Trophoblast cell (in vitro differentiated cells and primary cell): ENCODE results near the gene MBNL2.
A peak's percentile ranks its signal among the peaks of the same experiment; 100 is the strongest.

Experiments used
- DNase-seq, 2 donors: peaks; one replicate each; pipeline ENCODE4 v3.0.0-alpha.2; 2016
- H2AFZ ChIP-seq: 2 replicates; pipeline ENCODE4 v1.6.1; 2013; ENCODE audit warnings: low read length, moderate library complexity, mild to moderate bottlenecking; ENCODE audit not compliant: insufficient read depth, poor library complexity
- H2AK5ac ChIP-seq: 2 replicates; pipeline ENCODE4 v1.6.1; 2013; ENCODE audit warnings: mild to moderate bottlenecking, low read length
- H2BK120ac ChIP-seq: 2 replicates; pipeline ENCODE4 v1.6.1; 2013; ENCODE audit warnings: low read length, mild to moderate bottlenecking, moderate library complexity; ENCODE audit not compliant: insufficient read depth, poor library complexity
- H2BK12ac ChIP-seq: 2 replicates; pipeline ENCODE4 v1.6.1; 2013; ENCODE audit warnings: mild to moderate bottlenecking, low read length, moderate library complexity
- H2BK5ac ChIP-seq: 2 replicates; pipeline ENCODE4 v1.6.1; 2013; ENCODE audit warnings: low read length, low read depth, moderate library complexity, mild to moderate bottlenecking; ENCODE audit not compliant: poor library complexity
- H3K14ac ChIP-seq: 2 replicates; pipeline ENCODE4 v1.6.1; 2013; ENCODE audit warnings: mild to moderate bottlenecking, low read length
- H3K18ac ChIP-seq: 2 replicates; pipeline ENCODE4 v1.6.1; 2013; ENCODE audit warnings: mild to moderate bottlenecking, low read length
- H3K23ac ChIP-seq: 2 replicates; pipeline ENCODE4 v1.6.1; 2013; ENCODE audit warnings: low read length
- H3K27ac ChIP-seq: 2 replicates; pipeline ENCODE4 v1.5.1; 2013; ENCODE audit warnings: low read depth, mild to moderate bottlenecking, inconsistent platforms, low read length, moderate library complexity
- H3K27me3 ChIP-seq: 2 replicates; pipeline ENCODE4 v1.6.1; 2013; ENCODE audit warnings: inconsistent platforms, mild to moderate bottlenecking, low read length, moderate library complexity; ENCODE audit not compliant: insufficient read depth
- H3K36me3 ChIP-seq, 2 experiments: 1 replicate in 1 of 2; 2 replicates in 1 of 2; pipeline ENCODE4 v1.6.1; 2013; ENCODE audit warnings: low read length in 2 of 2, mild to moderate bottlenecking in 2 of 2, moderate library complexity in 1 of 2; ENCODE audit not compliant: insufficient read depth in 2 of 2, control insufficient read depth in 1 of 2
- H3K4ac ChIP-seq: 2 replicates; pipeline ENCODE4 v1.6.1; 2013; ENCODE audit warnings: low read depth, mild to moderate bottlenecking, low read length, moderate library complexity
- H3K4me1 ChIP-seq, 2 experiments: 1 replicate in 1 of 2; 2 replicates in 1 of 2; pipeline ENCODE4 v1.6.1; 2013; ENCODE audit warnings: low read length in 2 of 2, mild to moderate bottlenecking in 2 of 2, moderate library complexity in 1 of 2; ENCODE audit not compliant: insufficient read depth in 2 of 2, control insufficient read depth in 1 of 2
- H3K4me2 ChIP-seq: 2 replicates; pipeline ENCODE4 v1.6.1; 2013; ENCODE audit warnings: inconsistent platforms, mild to moderate bottlenecking, low read length, moderate library complexity
- H3K4me3 ChIP-seq: 2 replicates; pipeline ENCODE4 v1.5.1; 2013; ENCODE audit warnings: mild to moderate bottlenecking, low read depth, low read length, inconsistent platforms
- H3K79me1 ChIP-seq: one replicate; pipeline ENCODE4 v1.6.1; 2013; ENCODE audit warnings: low read length
- H3K79me2 ChIP-seq: 2 replicates; pipeline ENCODE4 v1.6.1; 2013; ENCODE audit warnings: low read length, mild to moderate bottlenecking; ENCODE audit not compliant: control insufficient read depth, insufficient read depth, poor library complexity
- H3K9ac ChIP-seq: 2 replicates; pipeline ENCODE4 v1.6.1; 2013; ENCODE audit warnings: mild to moderate bottlenecking, low read length
- H3K9me3 ChIP-seq: 2 replicates; pipeline ENCODE4 v1.6.1; 2013; ENCODE audit warnings: low read depth, mild to moderate bottlenecking, control low read depth, inconsistent platforms, low read length; ENCODE audit not compliant: insufficient read depth
- H4K12ac ChIP-seq: 2 replicates; pipeline ENCODE4 v1.6.1; 2013; ENCODE audit warnings: low read depth, mild to moderate bottlenecking, low read length, moderate library complexity
- H4K8ac ChIP-seq: 2 replicates; pipeline ENCODE4 v1.6.1; 2013; ENCODE audit warnings: low read depth, mild to moderate bottlenecking, low read length, moderate library complexity
- H4K91ac ChIP-seq: one replicate; pipeline ENCODE4 v1.6.1; 2013; ENCODE audit warnings: low read depth, mild to moderate bottlenecking, low read length, moderate library complexity
- WGBS: extraction: QIAGEN DNeasy Blood & Tissue Kit; methylation state at CpG from one replicate; pipeline ENCODE4 v1.1.7; 2013; ENCODE audit warnings: missing lambda C conversion rate; ENCODE audit not compliant: insufficient read length, insufficient coverage; ENCODE audit errors: extremely low coverage; 5-methylcytosine and 5-hydroxymethylcytosine counted together

MBNL2 gene

DNA sequence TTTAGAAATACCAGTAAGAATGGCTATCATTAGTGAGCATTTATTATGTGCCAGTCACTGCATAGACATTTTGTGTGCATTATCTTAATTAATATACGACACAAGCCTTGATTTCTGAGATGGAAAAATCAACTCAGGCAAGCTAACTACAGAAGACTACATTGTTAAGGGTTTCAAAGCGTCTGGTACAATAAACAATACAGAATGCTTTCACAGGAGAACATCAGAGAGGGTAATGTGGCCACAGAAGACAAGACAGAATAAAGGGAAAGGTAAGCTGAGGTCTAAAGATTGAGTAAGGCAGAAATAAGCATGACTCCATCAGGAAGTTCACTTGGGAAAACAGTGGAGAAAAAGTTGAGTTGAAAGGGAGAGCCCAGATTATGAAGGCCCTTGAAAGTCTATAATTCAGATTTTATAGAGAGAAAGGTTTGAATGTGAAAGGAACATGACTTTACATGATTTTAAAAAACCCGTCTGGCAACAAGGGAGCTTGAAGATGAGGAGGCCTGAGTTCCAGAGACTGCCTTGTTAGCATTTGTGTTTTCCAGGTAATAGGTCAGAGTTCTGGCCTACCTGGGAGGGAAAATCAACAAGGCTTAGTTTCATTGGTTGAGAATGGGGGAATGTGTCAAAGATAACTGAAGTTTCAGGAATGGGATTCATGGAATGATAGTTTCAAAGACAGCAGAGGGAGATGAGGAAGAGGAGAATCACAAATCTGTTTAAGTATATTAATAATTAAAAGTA, 1.8 kb upstream of the MBNL2 start:
- Histone ChIP-seq H3K27me3 (no peaks in the 10 kb centered on the region), H3K4me2 (no peak overlapping the region), H3K9me3 (no peaks in the 10 kb centered on the region), H3K4me1 (peaks cover 1 to 8% of the 10 kb centered on the region in 2 experiments), H2AFZ (no peak overlapping the region), H3K18ac (no peak overlapping the region), H2AK5ac (no peak overlapping the region), H3K79me2 (peaks cover 7% of the 10 kb centered on the region), H3K27ac (peak overlapping the region; percentile 72), H3K79me1 (peaks cover 16% of the 10 kb centered on the region), H2BK5ac (peak overlapping the region; percentile 18), H4K12ac (no peak overlapping the region), H2BK12ac (no peak overlapping the region), H3K23ac (no peak overlapping the region), H3K36me3 (peaks cover 0 to under 1% of the 10 kb centered on the region in 2 experiments), H3K14ac (no peak overlapping the region), H4K91ac (no peak overlapping the region), H4K8ac (no peak overlapping the region), H2BK120ac (no peak overlapping the region), H3K4ac (no peak overlapping the region), H3K9ac (no peak overlapping the region), H3K4me3 (no peak overlapping the region)
- peak; percentile 42 to 84 for DNase-seq
- no CpG with 5 or more reads among the region's 3 CpGs for WGBS

GRCh38 chr13:97221046-97221445, 1.1 kb upstream of the MBNL2 start:
- no peak overlapping the region for H2BK12ac ChIP-seq
- no CpG with 5 or more reads among the region's 2 CpGs for WGBS
- H3K4me2 ChIP-seq: no peak overlapping the region
- no peak overlapping the region for H3K18ac ChIP-seq
- H3K14ac ChIP-seq: no peak overlapping the region
- H3K27ac ChIP-seq: no peak overlapping the region
- H3K79me2 ChIP-seq: peaks cover 11% of the 10 kb centered on the region
- no peak overlapping the region for H3K9ac ChIP-seq
- H3K23ac ChIP-seq: no peak overlapping the region
- no peak overlapping the region for H3K4me3 ChIP-seq
- H3K36me3 ChIP-seq: peaks cover 0 to 3% of the 10 kb centered on the region in 2 experiments
- no peak for DNase-seq
- H3K27me3 ChIP-seq: no peaks in the 10 kb centered on the region
- H4K12ac ChIP-seq: no peak overlapping the region
- H2AK5ac ChIP-seq: no peak overlapping the region
- no peak overlapping the region for H2AFZ ChIP-seq
- H2BK120ac ChIP-seq: no peak overlapping the region
- H2BK5ac ChIP-seq: no peak overlapping the region
- H3K79me1 ChIP-seq: peaks cover 20% of the 10 kb centered on the region
- no peak overlapping the region for H4K91ac ChIP-seq
- H3K4me1 ChIP-seq: peaks cover 5 to 12% of the 10 kb centered on the region in 2 experiments
- H4K8ac ChIP-seq: no peak overlapping the region
- no peaks in the 10 kb centered on the region for H3K9me3 ChIP-seq
- no peak overlapping the region for H3K4ac ChIP-seq

DNA sequence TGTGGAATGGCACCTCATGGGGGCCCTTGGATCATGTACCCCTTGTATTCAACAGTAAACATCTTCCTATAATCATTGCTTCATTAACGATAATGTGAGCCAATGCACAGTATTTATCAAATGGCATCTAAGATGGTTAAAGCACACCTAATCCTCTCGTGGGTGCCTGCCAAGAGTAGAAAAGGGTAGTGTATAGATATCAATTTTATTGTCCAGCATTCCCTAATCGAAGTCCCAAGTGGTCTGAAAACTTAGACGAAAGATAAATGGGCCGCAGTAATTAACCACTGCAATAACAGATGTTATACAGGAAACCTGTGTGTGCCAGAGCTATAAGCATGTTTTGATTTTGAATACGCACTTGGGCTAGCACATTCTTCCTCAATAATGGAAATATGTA, 667 bp upstream of the MBNL2 start:
- Histone ChIP-seq H3K27me3 (no peaks in the 10 kb centered on the region), H3K4me3 (no peak overlapping the region), H4K91ac (no peak overlapping the region), H2AK5ac (no peak overlapping the region), H3K18ac (no peak overlapping the region), H3K79me2 (peaks cover 11% of the 10 kb centered on the region), H3K9ac (no peak overlapping the region), H2BK5ac (no peak overlapping the region), H3K79me1 (peaks cover 20% of the 10 kb centered on the region), H2BK120ac (no peak overlapping the region), H3K4me1 (peaks cover 5 to 12% of the 10 kb centered on the region in 2 experiments), H3K4me2 (no peak overlapping the region), H3K9me3 (no peaks in the 10 kb centered on the region), H2BK12ac (no peak overlapping the region), H2AFZ (no peak overlapping the region), H3K27ac (peak overlapping the region; percentile 83), H3K14ac (no peak overlapping the region), H3K36me3 (peaks cover 0 to 3% of the 10 kb centered on the region in 2 experiments), H3K4ac (no peak overlapping the region), H4K8ac (no peak overlapping the region), H4K12ac (no peak overlapping the region), H3K23ac (no peak overlapping the region)
- no CpG with 5 or more reads among the region's 6 CpGs for WGBS
- DNase-seq: no peak

DNA sequence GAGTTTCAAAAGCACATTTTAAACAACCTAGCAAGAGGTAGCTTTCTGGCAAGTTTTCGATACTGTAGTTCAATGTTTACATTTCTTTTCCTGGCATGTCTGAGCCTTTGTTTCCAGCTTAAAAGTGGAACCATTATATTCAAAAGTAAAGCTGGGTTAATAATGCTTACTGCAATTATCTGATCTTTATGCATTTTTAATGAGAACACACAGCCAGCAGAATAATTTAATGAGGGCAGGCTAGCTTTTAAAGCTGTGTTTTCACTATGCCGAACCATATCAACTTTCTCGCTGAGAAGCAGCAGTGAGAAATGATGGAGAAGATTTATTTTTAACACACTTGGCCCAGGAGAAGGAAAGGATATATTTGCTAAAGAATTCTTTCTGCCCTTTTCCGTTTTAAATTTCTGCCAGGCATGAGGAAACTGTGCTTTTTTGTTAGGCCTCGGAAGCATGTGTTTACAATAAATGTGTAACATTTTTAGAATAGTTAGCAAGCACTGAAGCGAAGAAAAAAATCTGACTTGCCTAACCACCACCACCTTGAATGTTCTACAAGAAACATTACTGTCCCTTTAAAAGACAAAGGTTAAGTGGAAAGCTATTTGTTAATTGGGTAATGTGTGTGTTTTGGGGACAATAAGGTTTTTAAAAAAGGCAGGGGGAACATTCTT, 1.0 kb downstream of the MBNL2 start:
- Histone ChIP-seq H3K79me1 (peaks cover 22% of the 10 kb centered on the region), H3K9me3 (no peaks in the 10 kb centered on the region), H2AFZ (no peak overlapping the region), H3K23ac (no peak overlapping the region), H4K12ac (no peak overlapping the region), H3K4me1 (peaks cover 9 to 17% of the 10 kb centered on the region in 2 experiments), H3K4ac (peak overlapping the region; percentile 61), H3K18ac (no peak overlapping the region), H2BK12ac (no peak overlapping the region), H3K9ac (peak overlapping the region; percentile 49), H3K27ac (peak overlapping the region; percentile 85), H3K27me3 (no peaks in the 10 kb centered on the region), H3K79me2 (peaks cover 16% of the 10 kb centered on the region), H4K91ac (no peak overlapping the region), H3K14ac (no peak overlapping the region), H2BK5ac (no peak overlapping the region), H3K4me2 (peak overlapping the region; percentile 84), H4K8ac (no peak overlapping the region), H2AK5ac (no peak overlapping the region), H3K4me3 (no peak overlapping the region), H3K36me3 (peaks cover 3 to 5% of the 10 kb centered on the region in 2 experiments), H2BK120ac (no peak overlapping the region)
- DNase-seq: peak in 1 of 2 donors; percentile 71
- no CpG with 5 or more reads among the region's 6 CpGs for WGBS
